IMR-90 (cell line): Measurements from ENCODE around the gene KIF6. TPM values are rescaled to one million over a fixed set of nuclear protein-coding genes. Genes with fewer than 3 reads are reported as not detected.

Experiments used
- ATAC-seq: fragments of 200-7000 bp; cut with Tn5 transposase; 2 replicates; pipeline ENCODE4 v1.9.1; 2020; ENCODE audit warnings: low read depth, mild to moderate bottlenecking, moderate library complexity
- BruUV-seq: library from RNA; stranded (reverse); fragments of 400-500 nt; replicated peaks from 2 replicates; lab custom pipeline; 2021; lab: Mats Ljungman, UMichigan
- CTCF ChIA-PET: fragments of 300-600 bp; formaldehyde crosslinking; extraction: SDS; loops from one replicate; lab custom pipeline; 2021; ENCODE audit warnings: antibody characterized with exemption; lab: Yijun Ruan, JAX
- POLR2A ChIA-PET: fragments of 300-600 bp; sonication (Branson Sonifier 250); formaldehyde crosslinking; loops from one replicate; lab custom pipeline; 2022; ENCODE audit warnings: antibody characterized with exemption; ENCODE audit not compliant: unreplicated experiment; lab: Charles Lee
- DNase-seq: peaks from one replicate; pipeline ENCODE4 v3.0.0; 2013
- H2AFZ ChIP-seq: replicated peaks from 2 replicates; pipeline ENCODE3; 2013; ENCODE audit warnings: low read length, mild to moderate bottlenecking; ENCODE audit not compliant: poor library complexity
- H2AK5ac ChIP-seq: 2 replicates; pipeline ENCODE4 v1.6.1; 2013; ENCODE audit warnings: low read depth, low read length, inconsistent platforms
- H2AK9ac ChIP-seq: replicated peaks from 2 replicates; pipeline ENCODE3; 2013; ENCODE audit warnings: mild to moderate bottlenecking, low read depth, low read length, moderate library complexity; ENCODE audit not compliant: poor library complexity
- H2BK120ac ChIP-seq: 2 replicates; pipeline ENCODE4 v1.6.1; 2013; ENCODE audit warnings: low read depth, low read length, inconsistent platforms
- H2BK15ac ChIP-seq: 3 replicates; pipeline ENCODE4 v1.6.1; 2013; ENCODE audit warnings: low read depth, low read length, inconsistent platforms
- H2BK20ac ChIP-seq: 2 replicates; pipeline ENCODE4 v1.6.1; 2013; ENCODE audit warnings: low read depth, mild to moderate bottlenecking, inconsistent platforms, low read length, moderate library complexity
- H2BK5ac ChIP-seq: 2 replicates; pipeline ENCODE4 v1.6.1; 2013; ENCODE audit warnings: mild to moderate bottlenecking, low read depth, low read length, inconsistent platforms; ENCODE audit not compliant: poor library complexity, severe bottlenecking
- H3K14ac ChIP-seq: replicated peaks from 2 replicates; pipeline ENCODE4 v1.6.1; 2013; ENCODE audit warnings: low read depth, low read length, inconsistent platforms
- H3K18ac ChIP-seq: 2 replicates; pipeline ENCODE4 v1.6.1; 2013; ENCODE audit warnings: low read depth, low read length, control low read depth
- H3K23ac ChIP-seq: 2 replicates; pipeline ENCODE4 v1.6.1; 2013; ENCODE audit warnings: low read depth, low read length, inconsistent platforms
- H3K27ac ChIP-seq: 2 replicates; pipeline ENCODE4 v1.5.1; 2013; ENCODE audit warnings: mild to moderate bottlenecking, control low read depth, low read length; ENCODE audit not compliant: insufficient read depth
- H3K27me3 ChIP-seq: 2 replicates; pipeline ENCODE4 v1.6.1; 2013; ENCODE audit warnings: low read length; ENCODE audit not compliant: control insufficient read depth, insufficient read depth
- H3K36me3 ChIP-seq: 2 replicates; pipeline ENCODE4 v1.6.1; 2013; ENCODE audit warnings: low read length, mixed read lengths; ENCODE audit not compliant: control insufficient read depth, insufficient read depth
- H3K4ac ChIP-seq: 2 replicates; pipeline ENCODE4 v1.6.1; 2013; ENCODE audit warnings: low read depth, low read length, inconsistent platforms
- H3K4me1 ChIP-seq: 2 replicates; pipeline ENCODE4 v1.6.1; 2013; ENCODE audit warnings: low read length, mixed read lengths; ENCODE audit not compliant: control insufficient read depth, insufficient read depth
- H3K4me2 ChIP-seq: 2 replicates; pipeline ENCODE4 v1.6.1; 2013; ENCODE audit warnings: low read depth, mild to moderate bottlenecking, control low read depth, low read length, moderate library complexity
- H3K4me3 ChIP-seq: 2 replicates; pipeline ENCODE4 v1.5.1; 2013; ENCODE audit warnings: low read depth, mild to moderate bottlenecking, control low read depth, low read length, moderate library complexity; ENCODE audit not compliant: insufficient read depth
- H3K56ac ChIP-seq: 2 replicates; pipeline ENCODE4 v1.6.1; 2013; ENCODE audit warnings: low read length, inconsistent platforms; ENCODE audit not compliant: insufficient read depth; ENCODE audit errors: extremely low read depth
- H3K79me1 ChIP-seq, 2 experiments: 2 replicates each; pipeline ENCODE4 v1.6.1; 2013; ENCODE audit warnings: low read length in 2 of 2, inconsistent platforms in 1 of 2, low read depth in 1 of 2
- H3K9ac ChIP-seq: 2 replicates; pipeline ENCODE4 v1.6.1; 2013; ENCODE audit warnings: low read depth, low read length, control low read depth
- H3K9me1 ChIP-seq: 2 replicates; pipeline ENCODE4 v1.6.1; 2013; ENCODE audit warnings: low read length, inconsistent platforms; ENCODE audit not compliant: insufficient read depth
- H3K9me3 ChIP-seq: 2 replicates; pipeline ENCODE4 v1.6.1; 2013; ENCODE audit warnings: low read length; ENCODE audit not compliant: control insufficient read depth, insufficient read depth
- H4K20me1 ChIP-seq: 2 replicates; pipeline ENCODE4 v1.6.1; 2013; ENCODE audit warnings: low read length, inconsistent platforms; ENCODE audit not compliant: insufficient read depth
- H4K5ac ChIP-seq: 2 replicates; pipeline ENCODE4 v1.6.1; 2013; ENCODE audit warnings: mild to moderate bottlenecking, low read depth, low read length, control low read depth
- H4K8ac ChIP-seq, 2 experiments: 2 replicates each; pipeline ENCODE4 v1.6.1; 2013; ENCODE audit warnings: low read depth in 2 of 2, low read length in 2 of 2, control low read depth in 1 of 2, inconsistent platforms in 1 of 2
- H4K91ac ChIP-seq: 2 replicates; pipeline ENCODE4 v1.6.1; 2013; ENCODE audit warnings: low read depth, low read length, inconsistent platforms; ENCODE audit not compliant: insufficient read depth
- BHLHE40 ChIP-seq: fragments of 150-350 bp; IDR thresholded peaks from 2 replicates; pipeline ENCODE4 v1.6.1; 2016; ENCODE audit warnings: mild to moderate bottlenecking, low read depth, low read length
- ELK1 ChIP-seq: fragments of 150-350 bp; IDR thresholded peaks from 2 replicates; pipeline ENCODE4 v1.6.1; 2016; ENCODE audit warnings: low read depth, mild to moderate bottlenecking, low read length, moderate library complexity, borderline replicate concordance
- MAFK ChIP-seq: IDR thresholded peaks from 2 replicates; pipeline ENCODE4 v1.6.1; 2012; ENCODE audit warnings: low read depth, low read length, improper control_type of control experiment
- MAZ ChIP-seq: IDR thresholded peaks from 2 replicates; pipeline ENCODE4 v1.6.1; 2012; ENCODE audit warnings: low read depth, mild to moderate bottlenecking, low read length, improper control_type of control experiment, moderate library complexity, borderline replicate concordance
- MXI1 ChIP-seq: IDR thresholded peaks from 2 replicates; pipeline ENCODE4 v1.6.1; 2012; ENCODE audit warnings: low read depth, mild to moderate bottlenecking, low read length, moderate library complexity, borderline replicate concordance
- NFE2L2 ChIP-seq: fragments of 150-350 bp; IDR thresholded peaks from 2 replicates; pipeline ENCODE4 v1.6.1; 2016; ENCODE audit warnings: low read depth, mild to moderate bottlenecking, low read length
- POLR2A ChIP-seq: IDR thresholded peaks from 2 replicates; pipeline ENCODE4 v1.6.1; 2012; ENCODE audit warnings: mild to moderate bottlenecking, low read depth, low read length
- RFX5 ChIP-seq: IDR thresholded peaks from 2 replicates; pipeline ENCODE4 v1.8.0; 2012; ENCODE audit warnings: low read depth, mild to moderate bottlenecking, low read length, moderate library complexity
- WGBS, 2 experiments: methylation state at CpG; one replicate each; pipeline versions ENCODE4 v1.1.5 to v1.1.7; 2013; ENCODE audit warnings: missing lambda C conversion rate in 2 of 2; ENCODE audit not compliant: insufficient read length in 1 of 2; ENCODE audit errors: extremely low coverage in 2 of 2; 5-methylcytosine and 5-hydroxymethylcytosine counted together
- dilution Hi-C: fragments of 300-500 bp; cut with HindIII; formaldehyde crosslinking; loops from one replicate; pipeline ENCODE4 v1.14.3; 2018; ENCODE audit warnings: low sequenced_read_pairs; ENCODE audit not compliant: unreplicated experiment
- in situ Hi-C: fragments of 300-500 bp; cut with MboI; formaldehyde crosslinking; loops from 3 replicates; pipeline ENCODE4 v1.14.3; 2019; ENCODE audit warnings: low sequenced_read_pairs, inconsistent platforms, mixed read lengths
- intact Hi-C: fragments of 100-400 bp; cut with micrococcal nuclease; formaldehyde crosslinking; loops from 2 replicates; pipeline ENCODE4 v1.10.0; 2022
- polyA plus RNA-seq, 3 experiments: library from polyadenylated mRNA; depleted of rRNA; stranded (reverse); fragments of >200 nt; gene quantifications; 2 replicates each; pipeline ENCODE4 v1.2.3, GENCODE V29; 2012; ENCODE audit warnings: low replicate concordance in 1 of 3
- total RNA-seq: library from RNA; depleted of rRNA; stranded (reverse); fragments of >200 nt; gene quantifications from 2 replicates; pipeline ENCODE4 v1.2.3, GENCODE V29; 2012
- TF ChIP-seq, protein P1 (sequence below): conservative IDR thresholded peaks from 2 replicates; pipeline ENCODE4 v1.5.1; 2012; ENCODE audit warnings: mild to moderate bottlenecking, low read depth, low read length, improper control_type of control experiment
- TF ChIP-seq, protein P2 (sequence below): fragments of 150-350 bp; IDR thresholded peaks from 2 replicates; pipeline ENCODE4 v1.6.1; 2017; ENCODE audit warnings: mild to moderate bottlenecking, antibody characterized with exemption, low read length, low read depth

KIF6 gene
- total and polyA plus RNA-seq, 2 of the 4 experiments (the other 2 are of a cell fraction) = under 0.01 to 0.10 TPM

DNA sequence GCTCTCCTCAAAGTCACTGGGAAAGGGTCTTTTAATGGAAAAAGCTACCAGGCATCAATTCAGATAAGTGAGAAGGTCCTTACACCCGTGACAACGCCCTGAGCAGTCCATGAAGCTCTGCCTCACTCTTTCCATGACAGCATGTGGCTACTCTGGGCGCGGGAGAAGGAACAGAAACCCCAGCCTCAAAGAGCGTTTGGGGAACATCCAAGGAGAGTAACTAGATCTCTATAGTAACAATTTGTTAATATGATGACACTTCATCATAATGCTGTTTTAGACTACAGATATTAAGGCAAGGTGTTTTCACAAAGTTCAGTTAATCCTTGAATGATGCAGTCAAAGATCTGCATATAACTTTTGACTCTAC, 55.2 kb downstream of the KIF6 start:
- Histone ChIP-seq H4K8ac (no peak overlapping the region; a peak in 1 of 4 replicates), H2AK9ac (no peak overlapping the region), H3K27ac (no peak overlapping the region), H3K18ac (no peak overlapping the region), H3K9ac (no peak overlapping the region), H2AK5ac (no peak overlapping the region; the same call in 1 of the 2 replicates), H3K9me1 (no peaks in the 10 kb centered on the region), H2BK20ac (no peak overlapping the region), H3K4me2 (no peak overlapping the region), H2BK120ac (no peak overlapping the region), H2BK5ac (no peak overlapping the region), H3K4ac (no peak overlapping the region), H3K9me3 (peaks cover 2% of the 10 kb centered on the region; the same call in 1 of the 2 replicates), H3K27me3 (no peaks in the 10 kb centered on the region), H3K14ac (no peak overlapping the region), H3K36me3 (no peaks in the 10 kb centered on the region), H4K5ac (no peak overlapping the region), H4K20me1 (no peaks in the 10 kb centered on the region), H3K23ac (no peak overlapping the region), H2AFZ (no peak overlapping the region), H3K4me3 (no peak overlapping the region), H3K56ac (no peak overlapping the region), H2BK15ac (no peak overlapping the region), H3K4me1 (0 out of 2 replicates have a peak, but pooled peaks cover 3% of the 10 kb centered on the region), H4K91ac (no peak overlapping the region), H3K79me1 (no peaks in the 10 kb centered on the region)
- dilution Hi-C loops = no loop called here
- no CpG with 5 or more reads among the region's 5 CpGs for WGBS, 2 experiments
- no peak for TF ChIP-seq RFX5
- TF ChIP-seq ELK1 = no peak
- TF ChIP-seq, protein P1, sequence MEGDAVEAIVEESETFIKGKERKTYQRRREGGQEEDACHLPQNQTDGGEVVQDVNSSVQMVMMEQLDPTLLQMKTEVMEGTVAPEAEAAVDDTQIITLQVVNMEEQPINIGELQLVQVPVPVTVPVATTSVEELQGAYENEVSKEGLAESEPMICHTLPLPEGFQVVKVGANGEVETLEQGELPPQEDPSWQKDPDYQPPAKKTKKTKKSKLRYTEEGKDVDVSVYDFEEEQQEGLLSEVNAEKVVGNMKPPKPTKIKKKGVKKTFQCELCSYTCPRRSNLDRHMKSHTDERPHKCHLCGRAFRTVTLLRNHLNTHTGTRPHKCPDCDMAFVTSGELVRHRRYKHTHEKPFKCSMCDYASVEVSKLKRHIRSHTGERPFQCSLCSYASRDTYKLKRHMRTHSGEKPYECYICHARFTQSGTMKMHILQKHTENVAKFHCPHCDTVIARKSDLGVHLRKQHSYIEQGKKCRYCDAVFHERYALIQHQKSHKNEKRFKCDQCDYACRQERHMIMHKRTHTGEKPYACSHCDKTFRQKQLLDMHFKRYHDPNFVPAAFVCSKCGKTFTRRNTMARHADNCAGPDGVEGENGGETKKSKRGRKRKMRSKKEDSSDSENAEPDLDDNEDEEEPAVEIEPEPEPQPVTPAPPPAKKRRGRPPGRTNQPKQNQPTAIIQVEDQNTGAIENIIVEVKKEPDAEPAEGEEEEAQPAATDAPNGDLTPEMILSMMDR = no peak
- TF ChIP-seq, protein P2, sequence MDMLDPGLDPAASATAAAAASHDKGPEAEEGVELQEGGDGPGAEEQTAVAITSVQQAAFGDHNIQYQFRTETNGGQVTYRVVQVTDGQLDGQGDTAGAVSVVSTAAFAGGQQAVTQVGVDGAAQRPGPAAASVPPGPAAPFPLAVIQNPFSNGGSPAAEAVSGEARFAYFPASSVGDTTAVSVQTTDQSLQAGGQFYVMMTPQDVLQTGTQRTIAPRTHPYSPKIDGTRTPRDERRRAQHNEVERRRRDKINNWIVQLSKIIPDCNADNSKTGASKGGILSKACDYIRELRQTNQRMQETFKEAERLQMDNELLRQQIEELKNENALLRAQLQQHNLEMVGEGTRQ = no peak
- no peak for TF ChIP-seq MAZ
- TF ChIP-seq BHLHE40 = no peak
- no peak for TF ChIP-seq NFE2L2
- no peak for TF ChIP-seq POLR2A
- no peak for TF ChIP-seq MAFK
- no peak for TF ChIP-seq MXI1
- no TSS peak for BruUV-seq
- ATAC-seq = no peak
- no peak for DNase-seq
- in situ Hi-C loops = no loop called here
- ChIA-PET CTCF (no interaction called here), POLR2A (no interaction called here)
- intact Hi-C loops = no loop called here
